Right lobe of liver (tissue), 6 donors: ENCODE data around the gene SAMD11. TPM values are rescaled to one million over a fixed set of nuclear protein-coding genes. Genes with fewer than 3 reads are reported as not detected.
"Not testable (repeated sequence)": the region's sequence is repeated elsewhere in the genome, so short reads cannot be mapped to it uniquely, and the experiment has no call there.

ENCODE experiments used
- ATAC-seq, 4 donors: fragments of 200-7000 bp; cut with Tn5 transposase; one replicate each; pipeline ENCODE4 v1.9.1; 2020; ENCODE audit warnings: mild to moderate bottlenecking in 4 of 4, moderate library complexity in 4 of 4
- DNase-seq, 3 donors: peaks; one replicate each; pipeline ENCODE4 v3.0.0-alpha.2; 2020
- H3K27ac ChIP-seq, 3 donors: fragments of 200-600 bp; one replicate each; pipeline ENCODE4 v1.8.0; 2022
- H3K27me3 ChIP-seq, 2 donors: fragments of 200-600 bp; one replicate each; pipeline ENCODE4 v1.8.0; 2022
- H3K36me3 ChIP-seq, 4 donors: fragments of 200-600 bp; sonication (generic) in 1 of 4; one replicate each; pipeline versions ENCODE4 v1.5.1 to v1.8.0; 2017 to 2022; ENCODE audit warnings: control low read depth in 1 of 4
- H3K4me1 ChIP-seq, 4 donors: fragments of 200-600 bp; sonication (generic) in 1 of 4; one replicate each; pipeline versions ENCODE4 v1.5.1 to v1.8.0; 2017 to 2022; ENCODE audit warnings: control low read depth in 1 of 4
- H3K4me3 ChIP-seq, 3 donors: fragments of 200-600 bp; one replicate each; pipeline ENCODE4 v1.8.0; 2022
- H3K9me3 ChIP-seq, 4 donors: fragments of 200-600 bp; sonication (generic) in 1 of 4; one replicate each; pipeline versions ENCODE4 v1.5.1 to v1.8.0; 2017 to 2022; ENCODE audit warnings: control low read depth in 1 of 4
- CTCF ChIP-seq, 4 donors: fragments of 200-600 bp in 3 of 4; fragments of 450-650 bp in 1 of 4; IDR thresholded peaks; one replicate each; pipeline versions ENCODE4 v1.5.1 to v1.8.0; 2016 to 2022; ENCODE audit warnings: antibody characterized with exemption in 4 of 4, mild to moderate bottlenecking in 2 of 4
- POLR2A ChIP-seq: fragments of 450-650 bp; IDR thresholded peaks from one replicate; pipeline ENCODE4 v1.6.1; 2017; ENCODE audit warnings: antibody characterized with exemption, mild to moderate bottlenecking
- WGBS: methylation state at CpG from one replicate; pipeline ENCODE4 v1.1.6; 2018; ENCODE audit warnings: low coverage, low lambda C conversion rate; ENCODE audit not compliant: insufficient coverage; ENCODE audit errors: missing lambda C conversion rate; 5-methylcytosine and 5-hydroxymethylcytosine counted together
- intact Hi-C, 2 donors: fragments of 100-400 bp; cut with DNase I; formaldehyde crosslinking; loops; one replicate each; pipeline versions ENCODE4 v1.11.2 to v1.14.1; 2022
- total RNA-seq, 6 experiments: library from RNA; depleted of rRNA in 2 of 6; stranded (reverse); fragments of >200 nt in 2 of 6; fragmentation: NEBNext Ultra II Directional in 3 of 6; extraction: Animal tissue kit (Norgen Biotek cat#: 25700) in 3 of 6; gene quantifications; one replicate each; pipeline versions ENCODE4 v1.1.0 to v1.2.4, GENCODE V29; 2016 to 2023
- donor health status: DM: no; HTN: yes; CAD: no.
- donor health status: DM: no; HTN: no; CAD: no.
- donor health status: DM: no; HTN: no; CAD: no.
- donor health status: DM: no; HTN: yes; CAD: no.
- donor health status: DM: no; HTN: yes; CAD: no.

SAMD11 gene
- total RNA-seq, 6 experiments from 2014 or later: 2.1 to 4.3 (median 3.7) TPM

- intact Hi-C loops: no loop called here
- DNase-seq: peak in 2 of 3 donors; percentile 44 to 67
- Histone ChIP-seq H3K27ac (no peak overlapping the region), H3K36me3 (no peaks in the 10 kb centered on the region), H3K4me3 (no peak overlapping the region), H3K4me1 (peaks cover 0 to 6% (median 0%) of the 10 kb centered on the region in 4 donors), H3K9me3 (no peaks in the 10 kb centered on the region), H3K27me3 (peaks cover 0 to 3% of the 10 kb centered on the region in 2 donors)
- TF ChIP-seq CTCF (IDR thresholded peaks at IDR 0.05) (peak; percentile 34 to 75 (median 52)), POLR2A (no peak)
- ATAC-seq: peak; percentile 47 to 84 (median 82)
- WGBS: 11% methylated on average over 12 of the region's 40 CpGs
These were observed 52.4 kb downstream of the SAMD11 start for GRCh38 chr1:975896-976683.

- DNase-seq: not testable (repeated sequence)
These were observed 53.1 kb downstream of the SAMD11 start for GRCh38 chr1:976791-977190.

GRCh38 chr1:978069-978834 is 54.5 kb downstream of the SAMD11 start:
- whole genome bisulfite sequencing: 86% methylated on average over 31 of the region's 44 CpGs
- Histone ChIP-seq H3K4me3 (no peak overlapping the region), H3K27ac (no peak overlapping the region), H3K27me3 (no peaks in the 10 kb centered on the region), H3K36me3 (no peaks in the 10 kb centered on the region), H3K9me3 (no peaks in the 10 kb centered on the region), H3K4me1 (peaks cover 0 to 6% (median 0%) of the 10 kb centered on the region in 4 donors)
- ATAC-seq (no peak), DNase-seq (peak in 1 of 3 donors; percentile 57)
- TF ChIP-seq POLR2A (no peak), CTCF (IDR thresholded peaks at IDR 0.05) (no peak)
- intact Hi-C loops: no loop called here

More at GRCh38 chr1:976791-977190, 53.1 kb downstream of the SAMD11 start:
- ATAC-seq, H3K27ac ChIP-seq, H3K9me3 ChIP-seq, H3K4me3 ChIP-seq, H3K4me1 ChIP-seq, intact Hi-C loops, H3K27me3 ChIP-seq, H3K36me3 ChIP-seq: not testable (repeated sequence)
- 87% methylated on average over 8 of the region's 39 CpGs for whole genome bisulfite sequencing

GRCh38 chr1:978835-979743 is 55.4 kb downstream of the SAMD11 start:
- Histone ChIP-seq H3K4me3 (no peak overlapping the region), H3K27me3 (no peaks in the 10 kb centered on the region), H3K36me3 (no peaks in the 10 kb centered on the region), H3K27ac (no peak overlapping the region), H3K4me1 (peaks cover 0 to 6% (median 0%) of the 10 kb centered on the region in 4 donors), H3K9me3 (no peaks in the 10 kb centered on the region)
- 20% methylated on average over 1 of the region's 60 CpGs for WGBS
- no peak for ATAC-seq
- intact Hi-C loops: no loop called here
- DNase-seq: no peak
- TF ChIP-seq POLR2A: no peak
- no peak for TF ChIP-seq CTCF (IDR thresholded peaks at IDR 0.05)
